ENCODE measurements around the gene PTPRCAP.
A peak's percentile ranks its signal among the peaks of the same experiment; 100 is the strongest.
"Not testable (repeated sequence)": the region's sequence is repeated elsewhere in the genome, so short reads cannot be mapped to it uniquely, and the experiment has no call there.

PTPRCAP gene

GRCh38 chr11:67410984-67411784 lies 26.3 kb downstream of the PTPRCAP start:
- DNase-seq (ENCODE audit: low spot score) (no peak), FAIRE-seq (no peak)

- DNase-seq (ENCODE audit: low spot score) (no peak), FAIRE-seq (no peak)
Measured at GRCh38 chr11:67410369-67410831, 27.1 kb downstream of the PTPRCAP start.

GRCh38 chr11:67409781-67410368 lies 27.6 kb downstream of the PTPRCAP start:
- DNase-seq (ENCODE audit: low spot score) (no peak), FAIRE-seq (no peak)

GRCh38 chr11:67409261-67409666 lies 28.2 kb downstream of the PTPRCAP start:
- no peak for FAIRE-seq

GRCh38 chr11:67408437-67409200 lies 28.9 kb downstream of the PTPRCAP start:
- FAIRE-seq (no peak), DNase-seq (ENCODE audit: low spot score) (no peak)

More at GRCh38 chr11:67409261-67409666, 28.2 kb downstream of the PTPRCAP start:
- no peak for DNase-seq (ENCODE audit: low spot score)

DNA sequence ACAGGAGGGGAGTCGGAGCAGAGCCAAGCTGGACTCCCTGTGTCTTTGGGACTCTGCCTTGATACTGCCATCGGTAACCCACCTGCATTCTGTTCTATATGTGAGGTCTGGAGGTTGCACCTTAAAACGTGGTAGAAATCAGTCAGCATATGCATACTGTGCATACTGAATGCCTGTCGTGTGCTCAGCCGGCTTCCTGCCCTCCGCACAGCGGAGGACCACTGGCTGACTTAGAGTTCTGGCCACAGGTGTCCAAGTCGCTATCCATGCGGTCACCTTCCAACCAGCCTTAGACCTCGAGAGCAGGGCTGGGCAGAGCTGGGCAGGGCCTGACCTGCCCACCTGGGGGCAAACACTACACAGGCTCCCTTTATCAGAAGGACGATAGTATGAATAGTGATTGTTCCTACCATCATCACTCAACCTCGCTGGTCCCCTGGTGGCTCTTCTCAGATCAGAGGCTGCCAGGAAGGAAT lies 29.8 kb downstream of the PTPRCAP start:
- DNase-seq (ENCODE audit: low spot score) = no peak

GRCh38 chr11:67406969-67407687 lies 30.4 kb downstream of the PTPRCAP start:
- DNase-seq (ENCODE audit: low spot score) = no peak
- no peak for FAIRE-seq

More for the DNA sequence above, 29.8 kb downstream of the PTPRCAP start:
- no peak for FAIRE-seq

DNA sequence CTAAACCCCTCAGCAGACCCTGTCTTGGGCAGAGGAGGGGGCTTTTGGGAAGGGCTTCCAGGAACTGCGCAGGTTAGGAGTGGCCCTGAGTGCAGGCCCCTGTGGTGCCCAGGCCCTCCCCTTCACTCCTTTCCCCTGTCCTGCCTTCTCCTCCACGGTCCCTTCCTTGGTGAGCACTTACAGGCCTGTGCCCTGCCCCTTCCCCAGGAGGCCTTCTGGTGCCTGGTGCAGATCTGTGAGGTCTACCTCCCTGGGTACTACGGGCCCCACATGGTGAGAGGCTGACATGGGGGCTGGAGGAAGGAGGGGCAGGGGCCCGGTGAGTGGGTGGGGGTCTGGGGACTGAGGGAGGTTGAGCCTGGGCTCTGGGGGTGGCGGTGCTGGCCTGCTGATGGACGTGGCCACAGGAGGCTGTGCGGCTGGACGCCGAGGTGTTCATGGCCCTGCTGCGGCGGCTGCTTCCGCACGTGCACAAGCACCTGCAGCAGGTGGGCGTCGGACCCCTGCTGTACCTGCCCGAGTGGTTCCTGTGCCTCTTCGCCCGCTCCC lies 31.0 kb downstream of the PTPRCAP start:
- FAIRE-seq (no peak), DNase-seq (ENCODE audit: low spot score) (no peak)

- FAIRE-seq (no peak), DNase-seq (ENCODE audit: low spot score) (no peak)
Measured at GRCh38 chr11:67405688-67406339, 31.7 kb downstream of the PTPRCAP start.

DNA sequence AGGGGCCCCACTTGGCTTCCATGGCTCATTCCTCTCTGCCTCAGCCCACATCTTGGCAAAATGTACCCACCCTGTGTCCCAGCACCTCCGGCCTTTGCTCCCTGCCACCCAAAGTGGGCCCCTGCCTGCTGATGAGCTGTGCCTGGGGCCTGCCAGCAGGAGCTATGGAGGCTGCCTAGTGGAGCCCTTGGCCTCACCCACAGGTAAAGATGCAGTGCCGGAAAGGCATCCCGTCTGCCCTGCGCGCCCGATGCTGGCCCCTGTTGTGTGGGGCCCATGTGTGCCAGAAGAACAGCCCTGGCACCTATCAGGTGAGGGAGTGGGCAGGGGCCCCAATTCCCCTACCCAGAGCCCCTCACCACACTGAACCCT lies 32.3 kb downstream of the PTPRCAP start:
- DNase-seq (ENCODE audit: low spot score) (no peak), FAIRE-seq (no peak)

DNA sequence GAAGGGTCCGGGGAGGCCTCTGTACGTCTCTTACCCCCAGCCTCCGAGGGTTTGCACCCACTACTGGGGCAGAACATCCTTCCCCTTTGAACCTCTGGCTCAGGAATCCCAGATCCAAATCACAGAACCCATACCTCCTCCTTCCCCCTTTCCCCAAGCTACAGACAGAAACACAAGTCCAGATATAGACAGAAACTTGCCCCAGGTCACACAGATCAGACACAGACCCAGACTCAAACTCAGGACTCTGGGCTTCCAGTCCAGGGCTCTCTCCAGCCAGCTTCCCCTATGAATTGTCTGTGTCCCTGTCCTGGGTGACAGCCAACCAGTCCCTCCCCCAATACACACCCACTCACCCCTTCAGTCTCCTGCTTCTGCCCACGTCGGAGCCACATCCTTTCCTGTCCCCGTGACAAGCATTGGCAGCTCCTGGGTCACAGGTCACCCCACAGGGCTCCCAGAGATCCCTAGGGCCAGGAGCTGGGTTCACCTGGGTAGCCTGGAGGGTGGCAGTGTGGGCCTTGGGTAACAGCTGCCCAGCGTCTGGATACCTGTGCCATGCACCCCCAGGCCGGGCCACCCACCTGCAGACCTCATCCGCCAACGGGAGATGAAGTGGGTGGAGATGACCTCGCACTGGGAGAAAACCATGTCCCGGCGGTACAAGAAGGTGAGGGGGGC lies 32.8 kb downstream of the PTPRCAP start:
- DNase-seq (ENCODE audit: low spot score) (no peak), FAIRE-seq (no peak)

GRCh38 chr11:67403085-67403484 lies 34.4 kb downstream of the PTPRCAP start:
- FAIRE-seq; DNase-seq (ENCODE audit: low spot score): not testable (repeated sequence)

DNA sequence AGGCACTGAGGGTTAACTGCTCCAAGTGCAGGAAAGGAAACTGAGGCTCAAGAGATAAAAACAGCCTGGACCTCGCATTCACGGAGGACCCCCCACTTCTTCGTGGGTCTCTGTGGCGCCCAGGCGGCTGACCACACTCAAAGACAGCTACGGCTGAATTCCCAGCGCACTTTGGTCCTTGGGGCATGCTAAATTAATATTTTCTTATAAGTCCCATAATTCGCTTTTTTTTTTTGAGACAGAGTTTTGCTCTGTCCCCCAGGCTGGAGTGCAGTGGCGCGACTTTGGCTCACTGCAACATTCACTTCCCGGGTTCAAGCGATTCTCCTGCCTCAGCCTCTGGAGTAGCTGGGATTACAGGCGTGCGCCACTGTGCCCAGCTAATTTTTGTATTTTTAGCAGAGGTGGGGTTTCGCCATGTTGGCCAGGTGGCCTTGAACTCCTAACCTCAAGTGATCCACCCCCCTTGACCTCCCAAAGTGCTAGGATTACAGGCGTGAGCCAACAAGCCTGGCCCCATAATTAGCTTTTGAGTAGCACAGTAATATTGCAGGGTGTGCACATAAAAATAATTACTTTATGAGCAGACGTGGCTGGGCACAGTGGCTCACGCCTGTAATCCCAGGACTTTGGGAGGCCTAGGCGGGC lies 35.2 kb downstream of the PTPRCAP start:
- DNase-seq (ENCODE audit: low spot score); FAIRE-seq: not testable (repeated sequence)

DNA sequence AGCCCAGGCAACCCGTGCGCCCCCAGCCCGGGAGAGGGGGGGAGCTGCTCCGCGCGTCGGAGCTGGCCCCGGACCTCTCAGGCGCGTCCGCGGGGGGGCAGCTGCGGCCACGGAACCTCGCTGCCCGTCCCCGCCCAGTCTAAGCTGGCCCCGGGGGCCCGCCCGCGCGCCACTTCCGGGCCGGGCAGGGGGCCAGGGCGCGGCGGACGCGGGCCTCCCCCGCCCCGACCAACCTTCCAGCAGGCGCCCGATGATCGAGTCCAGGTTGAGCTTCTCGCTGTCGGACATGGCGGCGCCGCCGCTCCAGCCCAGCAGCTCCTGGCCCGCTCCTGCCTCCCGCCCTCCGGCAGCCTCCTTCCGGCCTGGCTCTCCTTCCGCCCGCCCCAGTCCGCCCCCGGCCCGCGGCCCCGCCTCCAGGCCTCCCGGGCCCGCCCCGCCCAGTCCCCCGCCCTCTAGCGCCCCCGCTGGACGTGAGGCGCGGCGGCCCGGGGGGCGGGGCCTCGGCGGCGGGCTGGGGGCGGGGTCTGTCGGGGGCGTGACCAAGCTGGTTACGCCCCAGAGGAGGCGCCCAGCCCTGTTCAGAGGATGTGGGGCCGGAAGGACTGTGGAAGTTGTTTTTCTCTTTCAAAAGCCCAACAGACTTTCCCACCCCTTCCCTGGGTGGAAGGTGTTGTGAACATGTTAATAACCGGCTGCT lies 35.8 kb downstream of the PTPRCAP start, which contains the start of gene PPP1CA:
TSS of gene PPP1CA (minus strand) at position 364 of the 697 bp plus-strand sequence. CDS start at position 288, 76 bp downstream.
- FAIRE-seq (no peak), DNase-seq (ENCODE audit: low spot score) (peak; percentile 67)

GRCh38 chr11:67400942-67401494 lies 36.5 kb downstream of the PTPRCAP start:
- FAIRE-seq (no peak), DNase-seq (ENCODE audit: low spot score) (no peak)

GRCh38 chr11:67400251-67400941 lies 37.1 kb downstream of the PTPRCAP start:
- no peak for FAIRE-seq
- no peak for DNase-seq (ENCODE audit: low spot score)

DNA sequence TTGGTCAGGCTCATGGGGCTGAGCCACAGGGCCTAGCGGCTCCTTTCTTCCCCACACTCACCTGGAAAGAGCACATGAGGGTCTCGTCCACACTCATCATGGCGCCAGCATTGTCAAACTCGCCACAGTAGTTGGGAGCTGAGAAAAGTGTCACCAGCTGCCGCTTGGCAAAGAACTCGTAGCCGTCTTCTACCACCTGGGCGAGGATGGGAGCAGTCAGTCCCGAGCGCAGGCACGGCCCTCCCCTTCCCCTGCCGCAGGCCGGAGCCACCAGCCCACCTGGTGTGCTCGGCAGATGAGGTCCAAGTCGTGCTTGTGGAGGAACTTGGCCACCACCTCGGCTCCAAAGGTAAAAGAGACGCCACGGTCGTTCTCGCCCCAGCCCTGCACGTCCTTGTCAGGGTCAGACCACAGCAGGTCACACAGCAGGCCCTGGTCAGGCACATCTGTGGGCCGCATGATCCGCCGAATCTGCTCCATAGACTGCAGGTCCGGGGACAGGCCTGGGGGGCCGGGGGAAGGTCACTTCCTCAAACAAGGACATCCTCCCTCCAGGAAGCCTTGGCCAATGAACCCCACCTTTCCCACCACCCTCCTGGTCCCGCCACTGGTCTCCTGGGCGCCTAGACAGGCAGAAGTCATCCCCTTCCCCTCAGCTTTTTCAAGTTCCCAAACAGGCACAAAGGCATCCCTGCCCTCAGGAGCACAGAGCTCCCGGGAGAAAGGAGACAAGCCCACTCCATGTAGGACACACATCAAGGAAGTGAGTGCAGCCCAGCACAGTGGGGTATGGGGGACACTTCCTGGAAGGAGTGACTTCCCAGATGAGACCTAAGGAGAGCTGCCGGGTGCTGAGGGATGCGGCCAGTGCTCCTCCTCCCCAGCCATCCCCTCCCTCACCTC lies 38.6 kb downstream of the PTPRCAP start:
- DNase-seq (ENCODE audit: low spot score) (no peak), FAIRE-seq (no peak)
